K562 (cell line): ENCODE measurements around the gene AFAP1. TPM values are rescaled to one million over a fixed set of nuclear protein-coding genes. Genes with fewer than 3 reads are reported as not detected.

Experiments used
- ATAC-seq: fragments of 200-7000 bp; cut with Tn5 transposase; 3 replicates; pipeline ENCODE4 v1.9.1; 2020; ENCODE audit warnings: moderate library complexity
- BruUV-seq: library from RNA; stranded (reverse); fragments of 400-500 nt; replicated peaks from 2 replicates; lab custom pipeline; 2021; lab: Mats Ljungman, UMichigan
- CTCF ChIA-PET: fragments of 300-600 bp; formaldehyde crosslinking; extraction: SDS; loops from one replicate; lab custom pipeline; 2021; ENCODE audit warnings: low intra/inter-chr PET ratio; lab: Yijun Ruan, JAX
- POLR2A ChIA-PET: fragments of 300-600, 350-650 bp; sonication (Branson Sonifier 250); formaldehyde crosslinking; extraction: SDS; loops from one replicate; lab custom pipeline; 2021; ENCODE audit warnings: antibody characterized with exemption, inconsistent platforms; lab: Yijun Ruan, JAX
- DNase-seq, 4 experiments: peaks; one replicate each; pipeline versions ENCODE4 v3.0.0 to v3.0.0-alpha.2; 2011 to 2018; ENCODE audit warnings: low spot score in 3 of 4, mixed read lengths in 3 of 4; ENCODE audit errors: extremely low read depth in 1 of 4
- FAIRE-seq: peaks from 2 replicates; lab custom pipeline; 2011; peaks lifted over from hg19 to GRCh38; lab: Jason Lieb, UNC
- H2AFZ ChIP-seq: 2 replicates; pipeline ENCODE4 v1.6.0; 2011; ENCODE audit warnings: low read depth, low read length, control low read depth, inconsistent platforms
- H3K27ac ChIP-seq: fragments of 200-600 bp; 3 replicates; pipeline ENCODE4 v1.8.0; 2011; ENCODE audit warnings: low read depth, mild to moderate bottlenecking, control low read depth, inconsistent platforms, low read length, moderate library complexity, mixed read lengths; ENCODE audit errors: extremely low read depth
- H3K27me3 ChIP-seq, 2 experiments: fragments of 300-600 bp in 1 of 2; 2 replicates in 1 of 2; 3 replicates in 1 of 2; pipeline versions ENCODE4 v1.6.0 to v1.8.0; 2011; ENCODE audit warnings: inconsistent platforms in 2 of 2, low read length in 2 of 2, mild to moderate bottlenecking in 1 of 2, mixed read lengths in 1 of 2, moderate library complexity in 1 of 2; ENCODE audit not compliant: control insufficient read depth in 2 of 2, insufficient read depth in 2 of 2
- H3K36me3 ChIP-seq: fragments of 300-600 bp; 3 replicates; pipeline ENCODE4 v1.8.0; 2011; ENCODE audit warnings: mild to moderate bottlenecking, low read length, inconsistent platforms; ENCODE audit not compliant: control insufficient read depth, insufficient read depth
- H3K4me1 ChIP-seq, 2 experiments: fragments of 200-600 bp in 1 of 2; replicated peaks in 1 of 2; 2 replicates in 1 of 2; 3 replicates in 1 of 2; pipeline versions ENCODE4 v1.5.1 to v1.8.0; 2011; ENCODE audit warnings: inconsistent platforms in 2 of 2, low read length in 2 of 2, mild to moderate bottlenecking in 1 of 2, mixed read lengths in 1 of 2, moderate library complexity in 1 of 2; ENCODE audit not compliant: control insufficient read depth in 2 of 2, insufficient read depth in 2 of 2
- H3K4me2 ChIP-seq: 2 replicates; pipeline ENCODE4 v1.6.1; 2011; ENCODE audit warnings: low read length, control low read depth, inconsistent platforms, mixed read lengths; ENCODE audit not compliant: insufficient read depth
- H3K4me3 ChIP-seq: fragments of 200-600 bp; sonication (generic), shearing (Covaris generic); 2 replicates; pipeline ENCODE4 v1.5.1; 2016; ENCODE audit warnings: control low read depth, inconsistent platforms
- H3K79me2 ChIP-seq: fragments of 200-600 bp; 3 replicates; pipeline ENCODE4 v1.8.0; 2011; ENCODE audit warnings: low read length, inconsistent platforms; ENCODE audit not compliant: control insufficient read depth, insufficient read depth
- H3K9ac ChIP-seq, 2 experiments: 2 replicates each; pipeline versions ENCODE4 v1.6.0 to v1.6.1; 2011; ENCODE audit warnings: low read depth in 2 of 2, low read length in 2 of 2, control low read depth in 1 of 2, inconsistent platforms in 1 of 2, mild to moderate bottlenecking in 1 of 2, mixed read lengths in 1 of 2; ENCODE audit not compliant: insufficient read depth in 1 of 2
- H3K9me1 ChIP-seq: one replicate; pipeline ENCODE4 v1.6.0; 2011; ENCODE audit warnings: inconsistent platforms, mild to moderate bottlenecking, low read length, moderate library complexity; ENCODE audit not compliant: control insufficient read depth, insufficient read depth
- H3K9me3 ChIP-seq: replicated peaks from 2 replicates; pipeline ENCODE4 v1.5.1; 2011; ENCODE audit warnings: low read depth, low read length, inconsistent platforms; ENCODE audit not compliant: control insufficient read depth, insufficient read depth
- H4K20me1 ChIP-seq: replicated peaks from 2 replicates; pipeline ENCODE4 v1.6.1; 2011; ENCODE audit warnings: low read length, inconsistent platforms, mixed read lengths; ENCODE audit not compliant: control insufficient read depth, insufficient read depth
- BCOR ChIP-seq: fragments of 450-650 bp; IDR thresholded peaks from 2 replicates; pipeline ENCODE4 v1.6.1; 2016
- DIDO1 ChIP-seq: fragments of 450-650 bp; IDR thresholded peaks from 2 replicates; pipeline ENCODE4 v1.6.1; 2016; ENCODE audit warnings: low read depth, missing biosample characterization, missing genetic modification characterization
- EP300 ChIP-seq: IDR thresholded peaks from 2 replicates; pipeline ENCODE4 v1.6.1; 2012; ENCODE audit warnings: low read length, improper control_type of control experiment
- L3MBTL2 ChIP-seq: fragments of 450-650 bp; IDR thresholded peaks from 2 replicates; pipeline ENCODE4 v1.6.1; 2016; ENCODE audit warnings: mild to moderate bottlenecking, moderate library complexity
- RNF2 ChIP-seq: sonication (generic); IDR thresholded peaks from 2 replicates; pipeline ENCODE4 v1.6.1; 2016
- SAFB2 ChIP-seq: fragments of 200-400 bp; formaldehyde crosslinking; IDR thresholded peaks from 2 replicates; pipeline ENCODE4 v1.6.1; 2018; ENCODE audit warnings: borderline replicate concordance, low read length, low read depth, moderate library complexity; ENCODE audit not compliant: severe bottlenecking
- SAP30 ChIP-seq: fragments of 200-600 bp; sonication (generic); IDR thresholded peaks from 2 replicates; pipeline ENCODE4 v1.6.1; 2012; ENCODE audit warnings: borderline replicate concordance, low read depth, mild to moderate bottlenecking, moderate library complexity, low read length, control low read depth, inconsistent platforms; ENCODE audit not compliant: insufficient read depth, poor library complexity, severe bottlenecking
- TEAD2 ChIP-seq: fragments of 450-650 bp; IDR thresholded peaks from 2 replicates; pipeline ENCODE4 v1.6.1; 2016; ENCODE audit warnings: missing genetic modification characterization, control low read depth, missing compliant biosample characterization
- WGBS: fragments of 100-300 bp; shearing (Covaris generic); methylation state at CpG from one replicate; pipeline ENCODE4 v1.1.6; 2016; ENCODE audit warnings: low coverage, mixed read lengths; ENCODE audit not compliant: insufficient coverage; ENCODE audit errors: missing lambda C conversion rate; 5-methylcytosine and 5-hydroxymethylcytosine counted together
- in situ Hi-C: fragments of 300-500 bp; cut with MboI; formaldehyde crosslinking; loops from 4 replicates; pipeline ENCODE4 v1.15.0; 2018; ENCODE audit warnings: inconsistent platforms, mixed read lengths
- intact Hi-C: fragments of 100-400 bp; cut with micrococcal nuclease; formaldehyde crosslinking; loops from 2 replicates; pipeline ENCODE4 v1.14.2; 2022
- polyA plus RNA-seq, 8 experiments: library from polyadenylated mRNA; depleted of rRNA in 4 of 8; stranded (reverse) in 5 of 8; unstranded in 3 of 8; fragments of >200 nt; fragmentation: Nextera tagmentation in 2 of 8; fragmentation: Illumina TruSeq in 1 of 8; extraction: Ambion mirVana in 2 of 8; extraction: Trizol in 1 of 8; gene quantifications; 2 replicates each; pipeline versions ENCODE4 v1.2.1 to v1.2.3, GENCODE V29; 2011 to 2014; ENCODE audit warnings: inconsistent platforms in 1 of 8, missing spikeins in 1 of 8
- total RNA-seq, 7 experiments: library from RNA; depleted of rRNA in 6 of 7; stranded (reverse); fragments of >200 nt in 6 of 7; fragmentation: Illumina TruSeq in 2 of 7; extraction: Trizol in 2 of 7; gene quantifications; 2 replicates each; pipeline versions ENCODE4 v1.2.1 to v1.2.3, GENCODE V29; 2011 to 2021; ENCODE audit warnings: low replicate concordance in 1 of 7

The AFAP1 gene
- total and polyA plus RNA-seq, 9 of the 15 experiments (the other 6 are each of a cell fraction or from before 2014, with no cell fraction given): 0.07 to 0.42 (median 0.12) TPM; not detected in 1

GRCh38 chr4:7784131-7784870 lies 155.4 kb downstream of the AFAP1 start:
- H3K79me2 ChIP-seq: no peaks in the 10 kb centered on the region
- TF ChIP-seq DIDO1 (tag) (no peak), TEAD2 (no peak), EP300 (no peak), SAFB2 (no peak), RNF2 (no peak), BCOR (no peak), L3MBTL2 (no peak), SAP30 (no peak)
- no peak for DNase-seq
- no peaks in the 10 kb centered on the region for H3K9me3 ChIP-seq
- intact Hi-C loops: no loop called here
- ATAC-seq: no peak
- H3K4me1 ChIP-seq: no peaks in the 10 kb centered on the region; a peak in 2 of 5 replicates
- ChIA-PET POLR2A (interaction anchor here (1.1 kb wide), 1 partner anchor 11 kb away, joined by 5 read pairs; no protein-coding TSS in a partner anchor), CTCF (no interaction called here)
- no TSS peak for BruUV-seq
- FAIRE-seq: no peak
- no peak overlapping the region for H2AFZ ChIP-seq
- no peak overlapping the region for H3K27ac ChIP-seq
- H3K36me3 ChIP-seq: no peaks in the 10 kb centered on the region
- peaks cover 2 to 35% of the 10 kb centered on the region in 2 experiments; a peak in 4 of 5 replicates for H3K27me3 ChIP-seq
- no peak overlapping the region for H3K4me2 ChIP-seq
- in situ Hi-C loops: no loop called here
- no peak overlapping the region for H3K9ac ChIP-seq
- no peaks in the 10 kb centered on the region for H3K9me1 ChIP-seq
- H4K20me1 ChIP-seq: no peaks in the 10 kb centered on the region; the same call in 1 of the 2 replicates
- 22% methylated on average over 14 of the region's 14 CpGs for WGBS
- H3K4me3 ChIP-seq: no peak overlapping the region
